Omental fat pad (tissue), 4 donors: Measurements from ENCODE around the gene YWHAE. TPM values are rescaled to one million over a fixed set of nuclear protein-coding genes. Genes with fewer than 3 reads are reported as not detected.
"Not testable (repeated sequence)": the region's sequence is repeated elsewhere in the genome, so short reads cannot be mapped to it uniquely, and the experiment has no call there.

Source experiments
- ATAC-seq: fragments of 150-250 bp; one replicate; pipeline ENCODE4 v1.9.1; 2016; ENCODE audit warnings: mild to moderate bottlenecking, moderate library complexity; ENCODE audit not compliant: low FRiP score
- DNase-seq: peaks from one replicate; pipeline ENCODE4 v3.0.0-alpha.2; 2019; ENCODE audit warnings: low spot score
- CTCF ChIP-seq, 3 donors: fragments of 450-650 bp; IDR thresholded peaks; one replicate each; pipeline ENCODE4 v1.5.1; 2016 to 2017; ENCODE audit warnings: antibody characterized with exemption in 3 of 3, mild to moderate bottlenecking in 3 of 3, moderate library complexity in 2 of 3
- total RNA-seq, 4 donors: library from RNA; depleted of rRNA; stranded (reverse); fragments of >200 nt; gene quantifications; one replicate each; pipeline ENCODE4 v1.1.0, GENCODE V29; 2016

YWHAE gene
- total RNA-seq, 4 donors from 2014 or later = 489 to 684 (median 635) TPM

- no peak for TF ChIP-seq CTCF (IDR thresholded peaks at IDR 0.05)
- DNase-seq = no peak
- peak; percentile 63 for ATAC-seq
These were observed 9.3 kb downstream of the YWHAE start for GRCh38 chr17:1390432-1391367.

- DNase-seq, ATAC-seq: not testable (repeated sequence)
These were observed 12.4 kb downstream of the YWHAE start for GRCh38 chr17:1387490-1388227.

GRCh38 chr17:1386675-1387190 is 13.3 kb downstream of the YWHAE start:
- DNase-seq, ATAC-seq: not testable (repeated sequence)

- ATAC-seq = no peak
- DNase-seq = no peak
- no peak for TF ChIP-seq CTCF (IDR thresholded peaks at IDR 0.05)
These were observed 13.8 kb downstream of the YWHAE start for GRCh38 chr17:1386265-1386664.

- DNase-seq (no peak), ATAC-seq (no peak)
- no peak for TF ChIP-seq CTCF (IDR thresholded peaks at IDR 0.05)
These were observed 14.2 kb downstream of the YWHAE start for GRCh38 chr17:1385861-1386260.

GRCh38 chr17:1384905-1385435 is 15.1 kb downstream of the YWHAE start:
- no peak for ATAC-seq
- TF ChIP-seq CTCF (IDR thresholded peaks at IDR 0.05) = no peak

GRCh38 chr17:1379930-1380313 is 20.1 kb downstream of the YWHAE start:
- TF ChIP-seq CTCF (IDR thresholded peaks at IDR 0.05) = no peak
- no peak for DNase-seq
- no peak for ATAC-seq

More at GRCh38 chr17:1384905-1385435, 15.1 kb downstream of the YWHAE start:
- DNase-seq = no peak
